SH-SY5Y (cell line): ENCODE data around the gene GPR42.

Experiments used
- GATA2 ChIP-seq: IDR thresholded peaks from 2 replicates; pipeline ENCODE4 v1.6.1; 2011; ENCODE audit warnings: mild to moderate bottlenecking, low read depth, low read length
- GATA3 ChIP-seq: IDR thresholded peaks from 2 replicates; pipeline ENCODE4 v1.6.1; 2011; ENCODE audit warnings: low read depth, mild to moderate bottlenecking, low read length, moderate library complexity

DNA sequence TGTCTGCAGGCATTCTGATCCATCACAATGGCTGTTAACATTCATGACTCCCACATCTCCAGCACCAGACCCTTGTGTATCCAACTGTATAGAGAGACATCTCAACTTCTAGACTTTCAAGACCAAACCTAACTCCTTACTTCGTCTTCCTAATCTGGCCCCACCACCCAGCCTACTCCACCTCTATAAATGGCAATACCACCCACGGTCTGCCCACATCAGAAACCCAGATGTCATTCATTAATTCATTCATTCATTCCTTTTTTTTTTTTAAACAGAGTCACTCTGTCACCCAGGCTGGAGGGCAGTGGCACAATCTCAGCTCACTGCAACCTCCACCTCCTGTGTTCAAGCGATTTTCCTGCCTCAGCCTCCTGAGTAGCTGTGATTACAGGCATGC lies 10.4 kb downstream of the GPR42 start:
- TF ChIP-seq GATA2 (no peak), GATA3 (no peak)
